Prostate gland (tissue), 2 donors: Measurements from ENCODE around the gene ZXDC. TPM values are rescaled to one million over a fixed set of nuclear protein-coding genes. Genes with fewer than 3 reads are reported as not detected.

Source experiments
- DNase-seq: peaks from one replicate; pipeline ENCODE4 v3.0.0-alpha.2; 2019; ENCODE audit warnings: low spot score
- H3K27ac ChIP-seq, 2 donors: fragments of 200-600 bp; sonication (generic); 2 replicates each; pipeline ENCODE4 v1.5.1; 2017 to 2019
- H3K27me3 ChIP-seq: fragments of 200-600 bp; sonication (generic); replicated peaks from 2 replicates; pipeline ENCODE4 v1.5.1; 2019; ENCODE audit not compliant: insufficient read depth
- H3K36me3 ChIP-seq, 2 donors: fragments of 200-600 bp; sonication (generic); 1 replicate in 1 of 2; 2 replicates in 1 of 2; pipeline versions ENCODE4 v1.5.1 to v1.8.1; 2017 to 2019
- H3K4me1 ChIP-seq: fragments of 200-600 bp; sonication (generic); replicated peaks from 2 replicates; pipeline ENCODE4 v1.5.1; 2019
- H3K4me3 ChIP-seq, 2 donors: fragments of 200-600 bp; sonication (generic); 2 replicates each; pipeline ENCODE4 v1.5.1; 2017 to 2019
- H3K9me3 ChIP-seq: fragments of 200-600 bp; sonication (generic); 2 replicates; pipeline ENCODE4 v1.5.1; 2017
- CTCF ChIP-seq, 4 experiments: fragments of 200-600 bp in 2 of 4; fragments of 450-650 bp in 2 of 4; sonication (generic) in 2 of 4; IDR thresholded peaks; 1 replicate in 3 of 4; 2 replicates in 1 of 4; pipeline ENCODE4 v1.5.1; 2016 to 2019; ENCODE audit warnings: antibody characterized with exemption in 4 of 4, mild to moderate bottlenecking in 2 of 4, moderate library complexity in 2 of 4
- POLR2A ChIP-seq: fragments of 450-650 bp; IDR thresholded peaks from one replicate; pipeline ENCODE4 v1.6.1; 2016; ENCODE audit warnings: antibody characterized with exemption, mild to moderate bottlenecking
- POLR2AphosphoS5 ChIP-seq: sonication (generic); formaldehyde crosslinking; IDR thresholded peaks from one replicate; pipeline ENCODE4 v1.6.1; 2017; ENCODE audit warnings: antibody characterized with exemption
- WGBS: methylation state at CpG from one replicate; pipeline ENCODE4 v1.1.5; 2018; 5-methylcytosine and 5-hydroxymethylcytosine counted together
- intact Hi-C: fragments of 100-400 bp; cut with DNase I; formaldehyde crosslinking; loops from one replicate; pipeline ENCODE4 v1.14.2; 2022
- total RNA-seq, 2 donors: library from RNA; depleted of rRNA; stranded (reverse); fragments of >200 nt; gene quantifications; one replicate each; pipeline ENCODE4 v1.1.0, GENCODE V29; 2016

ZXDC gene
- total RNA-seq, 2 donors from 2014 or later = 47.7 to 87.0 TPM

GRCh38 chr3:126494970-126495230 is 19.2 kb upstream of the ZXDC start:
- H3K36me3 ChIP-seq = no peaks in the 10 kb centered on the region
- H3K9me3 ChIP-seq = no peaks in the 10 kb centered on the region
- TF ChIP-seq CTCF (IDR thresholded peaks at IDR 0.05) (no peak), POLR2AphosphoS5 (no peak), POLR2A (no peak)
- intact Hi-C loops = no loop called here
- DNase-seq = no peak
- H3K27me3 ChIP-seq = no peaks in the 10 kb centered on the region
- H3K4me1 ChIP-seq = no peaks in the 10 kb centered on the region
- H3K27ac ChIP-seq = no peak overlapping the region
- 94% methylated on average over 6 of the region's 6 CpGs for WGBS
- H3K4me3 ChIP-seq = no peak overlapping the region

GRCh38 chr3:126494204-126494969 is 18.7 kb upstream of the ZXDC start:
- Histone ChIP-seq H3K4me1 (no peaks in the 10 kb centered on the region), H3K9me3 (no peaks in the 10 kb centered on the region), H3K27me3 (no peaks in the 10 kb centered on the region), H3K4me3 (no peak overlapping the region), H3K36me3 (no peaks in the 10 kb centered on the region), H3K27ac (no peak overlapping the region)
- DNase-seq = no peak
- TF ChIP-seq CTCF (IDR thresholded peaks at IDR 0.05) (no peak), POLR2A (no peak), POLR2AphosphoS5 (no peak)
- WGBS = 63% methylated on average over 12 of the region's 12 CpGs
- intact Hi-C loops = no loop called here

GRCh38 chr3:126493739-126494138 is 18.0 kb upstream of the ZXDC start:
- Histone ChIP-seq H3K9me3 (no peaks in the 10 kb centered on the region), H3K27ac (no peak overlapping the region), H3K27me3 (no peaks in the 10 kb centered on the region), H3K4me3 (no peak overlapping the region), H3K36me3 (no peaks in the 10 kb centered on the region), H3K4me1 (no peaks in the 10 kb centered on the region)
- DNase-seq = no peak
- WGBS = 84% methylated on average over 9 of the region's 9 CpGs
- intact Hi-C loops = no loop called here
- TF ChIP-seq CTCF (IDR thresholded peaks at IDR 0.05) = no peak

- DNase-seq = no peak
- intact Hi-C loops = no loop called here
- H3K27me3 ChIP-seq = no peaks in the 10 kb centered on the region
- no peaks in the 10 kb centered on the region for H3K36me3 ChIP-seq
- no peaks in the 10 kb centered on the region for H3K4me1 ChIP-seq
- H3K9me3 ChIP-seq = no peaks in the 10 kb centered on the region
- H3K27ac ChIP-seq = no peak overlapping the region
- 92% methylated on average over 14 of the region's 14 CpGs for WGBS
- TF ChIP-seq POLR2A = no peak
- no peak for TF ChIP-seq POLR2AphosphoS5
- TF ChIP-seq CTCF (IDR thresholded peaks at IDR 0.05) = no peak
- no peak overlapping the region for H3K4me3 ChIP-seq
Measured at GRCh38 chr3:126493051-126493450, 17.4 kb upstream of the ZXDC start.

- H3K4me1 ChIP-seq = no peaks in the 10 kb centered on the region
- no peaks in the 10 kb centered on the region for H3K27me3 ChIP-seq
- H3K9me3 ChIP-seq = no peaks in the 10 kb centered on the region
- intact Hi-C loops = no loop called here
- DNase-seq = no peak
- no peak overlapping the region for H3K4me3 ChIP-seq
- no peak overlapping the region for H3K27ac ChIP-seq
- no peaks in the 10 kb centered on the region for H3K36me3 ChIP-seq
- TF ChIP-seq CTCF (IDR thresholded peaks at IDR 0.05) = no peak
- no peak for TF ChIP-seq POLR2A
- TF ChIP-seq POLR2AphosphoS5 = no peak
- 61% methylated on average over 21 of the region's 21 CpGs for WGBS
Measured at GRCh38 chr3:126491221-126492013, 15.7 kb upstream of the ZXDC start.
